GM18907 (cell line): ENCODE results near the gene GUCA1A.

Experiments used
- ATAC-seq: cut with Tn5 transposase; IDR thresholded peaks from one replicate; pipeline ENCODE4 v1.9.1; 2021; ENCODE audit warnings: mild to moderate bottlenecking, moderate library complexity; ENCODE audit not compliant: unreplicated experiment

Gene GUCA1A

DNA sequence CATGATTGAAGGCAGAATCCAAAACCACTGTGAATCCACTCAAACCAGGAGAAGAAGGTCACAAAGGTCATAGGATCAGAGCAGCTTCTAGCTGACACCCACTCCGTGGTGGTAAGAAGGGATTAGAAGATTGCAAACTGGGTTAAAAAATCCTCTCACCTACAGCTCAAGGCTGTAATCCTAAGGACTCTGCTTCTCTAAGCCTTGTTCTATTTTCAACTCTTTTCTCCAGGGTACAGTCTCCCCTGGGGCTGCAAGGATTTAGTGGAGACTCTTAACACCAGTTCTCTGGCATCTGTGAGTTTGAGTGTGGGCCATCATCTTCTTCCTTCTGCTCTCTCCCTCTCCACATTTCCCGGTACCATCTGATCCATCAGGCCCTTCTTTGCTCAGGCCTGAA lies at the start of gene GUCA1A:
Gene GUCA1A, plus strand, starts transcription at position 264 of the 400 bp plus-strand sequence. CDS start 250 bp downstream, outside the sequence.
- ATAC-seq = no peak

DNA sequence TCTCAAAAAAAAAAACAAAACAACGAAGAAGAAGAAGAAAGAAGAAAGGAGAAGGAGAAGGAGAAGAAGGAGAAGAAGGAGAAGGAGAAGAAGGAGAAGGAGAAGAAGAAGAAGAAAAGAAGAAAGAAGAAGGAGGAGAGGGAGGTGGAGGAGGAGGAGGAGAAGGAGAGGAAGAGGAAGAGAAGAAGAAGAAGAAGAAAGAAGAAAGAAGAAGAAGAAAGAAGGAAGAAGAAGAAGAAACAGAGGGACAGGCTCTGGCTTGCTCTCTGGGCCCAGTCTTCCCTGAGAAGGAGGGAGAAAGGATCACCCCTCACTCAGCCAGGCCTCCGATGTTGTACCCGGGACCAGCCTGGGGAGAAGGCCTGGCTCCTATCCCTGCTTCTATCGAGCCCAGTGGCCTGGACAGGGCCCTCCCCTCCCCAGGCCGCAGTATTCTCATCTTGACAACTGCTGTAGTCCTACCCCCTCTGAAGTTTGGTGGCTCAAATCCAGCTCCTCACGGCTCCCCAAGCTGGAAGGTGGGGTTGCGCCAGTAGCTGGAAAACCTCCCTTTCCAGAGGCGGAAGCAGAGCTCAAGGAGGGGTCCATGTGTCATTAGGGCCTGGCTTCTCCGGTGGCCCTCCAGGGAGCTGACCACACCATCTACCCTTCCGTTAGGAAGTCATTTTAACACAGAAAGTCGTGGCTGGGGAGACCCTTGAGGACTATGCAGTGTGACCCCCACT lies 49.6 kb upstream of the GUCA1A start:
- no peak for ATAC-seq

- ATAC-seq = no peak
These were observed 48.8 kb upstream of the GUCA1A start for GRCh38 chr6:42124223-42124836.

GRCh38 chr6:42125231-42125630 lies 47.9 kb upstream of the GUCA1A start:
- ATAC-seq = no peak

DNA sequence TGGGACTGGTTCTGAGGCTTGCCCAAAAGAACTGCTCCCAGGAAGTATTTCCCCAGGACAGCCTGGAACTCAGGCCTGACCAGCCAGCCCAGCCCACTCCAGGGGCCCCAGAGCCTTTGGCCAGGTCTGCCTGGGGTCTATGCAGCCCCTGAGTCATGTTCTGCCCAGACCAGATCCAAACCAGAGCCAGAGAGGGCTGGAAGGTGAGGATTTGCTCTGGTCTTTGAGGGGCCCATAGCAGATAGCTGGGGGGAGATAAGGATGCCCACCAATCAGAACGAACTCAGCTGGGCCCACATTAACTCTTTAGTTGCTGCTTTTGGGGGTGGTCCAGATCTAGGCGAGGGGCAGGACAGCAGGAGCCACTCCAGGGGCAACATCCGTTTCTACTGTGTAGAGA lies 47.5 kb upstream of the GUCA1A start:
- no peak for ATAC-seq

GRCh38 chr6:42128460-42129359 lies 44.5 kb upstream of the GUCA1A start:
- no peak for ATAC-seq

- no peak for ATAC-seq
These were observed 43.8 kb upstream of the GUCA1A start for GRCh38 chr6:42129360-42129676.

DNA sequence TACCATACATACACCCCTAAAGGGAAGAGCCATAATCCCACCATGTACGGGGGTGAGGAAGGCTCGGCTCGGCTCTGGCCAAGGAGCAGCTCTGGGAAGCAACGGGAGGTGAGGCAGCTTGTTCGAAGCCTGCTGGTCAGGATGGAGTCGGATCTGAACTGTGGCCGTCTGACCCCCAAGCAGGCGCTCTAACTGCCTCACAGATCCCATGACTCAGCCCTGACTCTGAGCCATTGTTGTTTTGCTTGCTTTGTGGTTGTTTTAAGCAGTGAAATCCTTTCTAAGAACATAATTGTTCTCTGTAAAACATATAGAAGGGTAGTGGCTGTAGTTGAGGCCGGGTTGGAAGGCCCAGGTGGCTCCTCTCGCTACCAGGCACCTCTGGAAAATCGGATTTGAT lies 41.6 kb upstream of the GUCA1A start:
- ATAC-seq = no peak

- no peak for ATAC-seq
These were observed 39.2 kb upstream of the GUCA1A start for GRCh38 chr6:42133926-42134325.

GRCh38 chr6:42135161-42135560 lies 38.0 kb upstream of the GUCA1A start:
- ATAC-seq = no peak

DNA sequence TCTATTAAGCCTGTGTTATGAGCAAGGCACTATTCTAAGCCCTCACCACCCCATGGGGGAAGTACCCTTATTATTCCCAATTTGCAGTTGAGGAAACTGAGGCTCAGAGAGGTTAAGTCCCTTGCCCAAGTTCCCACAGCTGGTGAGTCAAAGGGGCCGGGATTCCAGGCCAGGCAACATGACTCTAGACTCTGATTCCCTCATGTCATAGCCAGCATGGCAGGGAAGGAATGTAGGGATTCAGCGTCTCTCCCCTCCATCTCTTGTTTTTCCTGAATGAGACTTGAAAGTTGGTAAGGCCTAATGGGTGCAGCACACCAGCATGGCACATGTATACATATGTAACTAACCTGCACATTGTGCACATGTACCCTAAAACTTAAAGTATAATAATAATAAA lies 37.4 kb upstream of the GUCA1A start:
- ATAC-seq = no peak

GRCh38 chr6:42136508-42137193 lies 36.5 kb upstream of the GUCA1A start:
- no peak for ATAC-seq

DNA sequence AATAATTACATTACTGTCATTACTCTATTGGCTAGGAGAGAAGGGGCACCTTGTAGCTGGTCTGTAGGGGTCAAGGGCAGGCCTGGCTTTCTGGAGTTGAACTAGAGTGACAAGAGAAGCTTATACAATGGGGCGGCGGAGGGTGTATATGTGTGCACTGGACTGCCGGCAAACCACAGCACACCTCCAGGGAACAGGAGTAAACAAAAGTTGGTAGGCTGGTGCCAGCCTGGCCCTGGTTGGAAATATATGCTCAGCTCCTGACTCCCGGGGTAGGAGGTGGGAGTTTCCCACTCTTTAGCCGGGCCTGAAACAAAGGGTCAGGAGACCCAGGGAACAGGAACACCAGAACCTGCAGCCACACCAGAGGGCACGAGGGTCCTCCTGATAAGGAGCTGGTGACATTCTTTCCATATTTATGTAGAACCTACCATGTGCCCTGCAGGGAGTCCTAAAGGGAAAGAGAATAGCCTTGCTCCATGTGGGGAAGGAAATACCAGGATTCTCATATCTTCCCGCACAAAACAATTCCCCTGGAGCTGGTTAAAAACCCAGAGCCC lies 35.9 kb upstream of the GUCA1A start:
- ATAC-seq = no peak

GRCh38 chr6:42138190-42138589 lies 35.0 kb upstream of the GUCA1A start:
- ATAC-seq = no peak

DNA sequence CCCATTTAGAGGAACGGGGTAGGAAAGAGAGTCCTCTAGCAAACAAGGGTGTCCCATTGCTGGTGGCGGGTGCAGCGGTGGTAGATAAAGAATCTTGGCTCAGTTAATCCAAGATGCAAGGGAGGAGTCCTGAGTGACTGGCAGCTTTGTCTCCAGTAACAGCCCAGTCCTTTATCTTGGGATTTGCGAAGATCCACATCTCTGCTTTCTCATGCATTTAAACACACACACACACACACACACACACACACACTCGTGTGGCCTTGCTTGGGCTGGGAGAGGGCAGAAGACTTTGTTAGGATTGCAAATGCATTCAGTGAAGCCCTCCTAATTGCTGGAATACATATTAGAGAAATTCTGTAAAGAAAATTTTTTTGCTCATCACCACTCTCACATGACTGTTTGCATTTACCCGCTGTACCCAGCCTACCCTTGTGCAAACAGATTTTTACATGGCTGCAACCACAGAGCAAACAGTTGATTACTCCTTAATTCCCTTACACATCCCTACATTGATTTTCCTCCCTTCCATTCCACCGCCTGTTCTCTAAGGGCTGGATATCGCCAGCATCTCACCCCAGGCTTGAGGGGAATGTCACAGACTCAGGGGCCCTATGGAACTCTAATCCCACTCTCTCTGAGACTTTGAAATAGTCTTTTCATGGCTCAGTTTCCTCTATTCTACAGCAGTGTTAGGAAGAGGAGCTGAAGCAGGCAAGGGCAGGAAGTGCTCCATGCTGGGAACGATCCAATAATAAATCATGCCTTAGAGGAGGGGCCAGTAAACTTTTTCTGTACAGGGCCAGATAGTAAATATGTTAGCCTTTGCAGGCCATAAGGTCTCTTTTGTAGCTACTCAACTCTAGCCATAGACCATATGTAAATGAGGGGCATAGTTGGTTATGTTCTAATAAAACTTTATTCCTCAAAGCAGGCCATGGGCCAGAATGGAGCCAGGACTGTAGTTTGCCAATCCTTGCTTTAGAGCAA lies 34.2 kb upstream of the GUCA1A start:
- ATAC-seq = no peak

DNA sequence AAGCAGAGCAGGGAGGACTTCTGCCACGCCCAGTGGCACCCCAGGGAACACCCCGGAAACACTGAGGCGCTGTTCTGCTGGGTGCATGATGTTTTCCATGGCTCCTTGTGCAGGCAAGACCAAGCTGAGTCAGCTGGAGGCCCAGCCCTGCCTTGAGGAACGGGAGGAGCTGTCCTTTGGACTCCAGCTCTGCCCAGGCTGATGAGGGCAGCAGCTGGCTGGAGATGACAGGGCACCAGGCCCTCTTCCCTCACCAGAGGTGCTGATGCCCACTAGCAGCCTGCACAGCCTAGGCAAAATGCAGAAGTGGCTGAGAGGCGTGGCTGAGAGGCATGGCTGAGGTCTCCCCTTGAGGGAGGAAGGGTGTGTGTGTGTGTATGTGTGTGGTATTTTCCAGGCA lies 33.1 kb upstream of the GUCA1A start:
- ATAC-seq = no peak

GRCh38 chr6:42140756-42141602 lies 32.2 kb upstream of the GUCA1A start:
- ATAC-seq = no peak

- ATAC-seq = no peak
These were observed 31.5 kb upstream of the GUCA1A start for GRCh38 chr6:42141603-42142117.
